H1 (cell line): ENCODE measurements around the gene ANKRD60. TPM values are rescaled to one million over a fixed set of nuclear protein-coding genes. Genes with fewer than 3 reads are reported as not detected.

Source experiments
- CBX8 ChIP-seq: fragments of 300-800, 300-1000 bp; sonication (generic); IDR thresholded peaks from 2 replicates; pipeline ENCODE4 v1.7.1; 2016; ENCODE audit warnings: low read depth, low read length, borderline replicate concordance
- KDM5A ChIP-seq: fragments of 200-600 bp; IDR thresholded peaks from 2 replicates; pipeline ENCODE4 v1.7.1; 2012; ENCODE audit warnings: mild to moderate bottlenecking, low read length, inconsistent platforms, mixed read lengths
- MAFK ChIP-seq: IDR thresholded peaks from 2 replicates; pipeline ENCODE4 v1.6.1; 2012; ENCODE audit warnings: low read depth, mild to moderate bottlenecking, improper control_type of control experiment, low read length
- NRF1 ChIP-seq: IDR thresholded peaks from 2 replicates; pipeline ENCODE4 v1.6.1; 2011; ENCODE audit warnings: mild to moderate bottlenecking, low read depth, low read length, improper control_type of control experiment
- RAD21 ChIP-seq, 2 experiments: IDR thresholded peaks in 1 of 2; conservative IDR thresholded peaks in 1 of 2; 2 replicates each; pipeline ENCODE4 v1.6.1; 2011; ENCODE audit warnings: low read depth in 2 of 2, low read length in 2 of 2, improper control_type of control experiment in 1 of 2, inconsistent platforms in 1 of 2, mild to moderate bottlenecking in 1 of 2, moderate library complexity in 1 of 2
- SP4 ChIP-seq: IDR thresholded peaks from 2 replicates; pipeline ENCODE4 v1.6.1; 2012; ENCODE audit warnings: low read length, inconsistent platforms
- TCF12 ChIP-seq: IDR thresholded peaks from 2 replicates; pipeline ENCODE4 v1.6.1; 2011; ENCODE audit warnings: low read depth, mild to moderate bottlenecking, low read length
- polyA plus RNA-seq, 7 experiments: library from polyadenylated mRNA; depleted of rRNA in 3 of 7; stranded (reverse) in 5 of 7; unstranded in 2 of 7; fragments of >200 nt in 5 of 7; fragments of 200-250 nt in 2 of 7; gene quantifications; 1 replicate in 5 of 7; 2 replicates in 1 of 7; 4 replicates in 1 of 7; pipeline versions ENCODE4 v1.2.1 to v1.2.3, GENCODE V29; 2011 to 2013; ENCODE audit warnings: missing spikeins in 2 of 7, mixed read lengths in 2 of 7
- total RNA-seq: library from RNA; stranded (reverse); fragmentation: NEBNext Ultra II Directional; extraction: Animal tissue kit (Norgen Biotek cat#: 25700); gene quantifications from 2 replicates; pipeline ENCODE4 v1.2.1, GENCODE V29; 2021

ANKRD60 gene
- total and polyA plus RNA-seq, 2 of the 8 experiments (the other 6 are each of a cell fraction or from before 2014, with no cell fraction given), result not detected

- TF ChIP-seq NRF1 (no peak), MAFK (no peak), SP4 (no peak), KDM5A (no peak), TCF12 (no peak), CBX8 (no peak), RAD21 (IDR thresholded peaks at IDR 0.05 in 1 of 2, conservative IDR thresholded peaks at IDR 0.05 in 1 of 2; ENCODE audit: low read depth in 2 of 2, low read length in 2 of 2) (no peak)
Observed at GRCh38 chr20:58174708-58175280, 53.7 kb downstream of the ANKRD60 start (continued).
